ENCODE results near the gene PLA2R1.

DNA sequence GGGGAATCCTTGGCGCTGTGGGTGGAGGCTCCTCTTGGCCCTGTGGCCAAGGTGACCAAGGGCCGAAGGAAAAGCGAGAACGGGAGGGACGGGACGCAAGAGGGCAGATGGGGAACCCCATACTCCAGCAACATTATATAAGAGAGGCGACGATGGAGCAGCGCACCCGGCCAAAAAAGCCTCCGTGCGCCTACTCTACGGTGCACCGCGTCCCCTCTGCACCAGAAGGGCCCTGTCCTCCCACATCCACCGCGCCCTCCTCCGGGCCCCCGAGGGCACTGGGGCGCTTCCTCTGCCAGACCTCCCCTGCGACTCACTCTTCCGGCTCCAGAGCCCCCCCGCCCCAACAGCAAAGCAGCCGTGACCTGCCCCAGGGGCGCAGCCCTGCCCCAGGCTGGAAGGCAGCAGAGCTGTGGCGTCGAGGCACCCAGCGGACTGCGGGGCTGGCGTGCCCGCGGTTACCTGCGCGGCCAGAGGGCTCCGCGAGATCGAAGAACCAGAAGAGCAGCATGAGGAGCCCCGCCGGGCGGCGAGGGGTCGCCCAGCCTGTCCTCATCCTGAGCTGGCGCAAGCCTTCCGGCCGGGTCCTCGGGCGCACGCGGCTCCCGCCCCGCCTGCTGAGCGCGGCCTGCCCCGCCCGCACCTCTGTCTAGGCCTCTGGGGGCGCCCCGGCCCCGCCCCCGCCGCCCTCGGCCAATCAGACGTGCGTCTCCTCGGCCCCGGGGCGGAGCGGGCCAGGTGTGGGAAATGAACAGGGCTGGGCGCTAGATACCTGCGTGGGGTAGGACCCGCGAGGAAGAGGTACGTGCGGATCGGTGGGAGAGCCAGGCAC is 158.1 kb downstream of the PLA2R1 start, which contains the start of gene LY75:
- TF ChIP-seq, protein P1, sequence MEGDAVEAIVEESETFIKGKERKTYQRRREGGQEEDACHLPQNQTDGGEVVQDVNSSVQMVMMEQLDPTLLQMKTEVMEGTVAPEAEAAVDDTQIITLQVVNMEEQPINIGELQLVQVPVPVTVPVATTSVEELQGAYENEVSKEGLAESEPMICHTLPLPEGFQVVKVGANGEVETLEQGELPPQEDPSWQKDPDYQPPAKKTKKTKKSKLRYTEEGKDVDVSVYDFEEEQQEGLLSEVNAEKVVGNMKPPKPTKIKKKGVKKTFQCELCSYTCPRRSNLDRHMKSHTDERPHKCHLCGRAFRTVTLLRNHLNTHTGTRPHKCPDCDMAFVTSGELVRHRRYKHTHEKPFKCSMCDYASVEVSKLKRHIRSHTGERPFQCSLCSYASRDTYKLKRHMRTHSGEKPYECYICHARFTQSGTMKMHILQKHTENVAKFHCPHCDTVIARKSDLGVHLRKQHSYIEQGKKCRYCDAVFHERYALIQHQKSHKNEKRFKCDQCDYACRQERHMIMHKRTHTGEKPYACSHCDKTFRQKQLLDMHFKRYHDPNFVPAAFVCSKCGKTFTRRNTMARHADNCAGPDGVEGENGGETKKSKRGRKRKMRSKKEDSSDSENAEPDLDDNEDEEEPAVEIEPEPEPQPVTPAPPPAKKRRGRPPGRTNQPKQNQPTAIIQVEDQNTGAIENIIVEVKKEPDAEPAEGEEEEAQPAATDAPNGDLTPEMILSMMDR (IDR thresholded peaks at IDR 0.05), result no peak
- no peak for TF ChIP-seq POLR2AphosphoS5 (IDR thresholded peaks at IDR 0.05)
